Measurements from ENCODE around the gene NOP9. TPM values are rescaled to one million over a fixed set of nuclear protein-coding genes. Genes with fewer than 3 reads are reported as not detected.

NOP9 gene
- polyA plus RNA-seq, 2 donors: 9.3 to 10.8 TPM

- H3K4me3 ChIP-seq (ENCODE audit: low read depth in 1 of 2, low read length in 2 of 2): peak overlapping the region in 1 of 2 donors; percentile 16
- H3K36me3 ChIP-seq (ENCODE audit: control insufficient read depth in 2 of 2, insufficient read depth in 2 of 2, low read length in 1 of 2): no peaks in the 10 kb centered on the region
- H3K27me3 ChIP-seq (ENCODE audit: control insufficient read depth in 1 of 2, insufficient read depth in 2 of 2, low read length in 2 of 2): no peaks in the 10 kb centered on the region
- H3K9me3 ChIP-seq (ENCODE audit: control insufficient read depth in 2 of 2, insufficient read depth in 1 of 2, low read depth in 1 of 2, low read length in 1 of 2): no peaks in the 10 kb centered on the region
- H3K27ac ChIP-seq (ENCODE audit: low read depth in 2 of 2, low read length in 1 of 2): peak overlapping the region; percentile 79 to 94
- H3K4me1 ChIP-seq (ENCODE audit: control insufficient read depth in 2 of 2, insufficient read depth in 2 of 2, low read length in 1 of 2): peaks cover 13 to 57% of the 10 kb centered on the region in 2 donors
- 66 to 69% methylated on average over 9 of the region's 9 CpGs for WGBS, 2 donors
Measured at GRCh38 chr14:24312736-24313507, 13.3 kb downstream of the NOP9 start.

DNA sequence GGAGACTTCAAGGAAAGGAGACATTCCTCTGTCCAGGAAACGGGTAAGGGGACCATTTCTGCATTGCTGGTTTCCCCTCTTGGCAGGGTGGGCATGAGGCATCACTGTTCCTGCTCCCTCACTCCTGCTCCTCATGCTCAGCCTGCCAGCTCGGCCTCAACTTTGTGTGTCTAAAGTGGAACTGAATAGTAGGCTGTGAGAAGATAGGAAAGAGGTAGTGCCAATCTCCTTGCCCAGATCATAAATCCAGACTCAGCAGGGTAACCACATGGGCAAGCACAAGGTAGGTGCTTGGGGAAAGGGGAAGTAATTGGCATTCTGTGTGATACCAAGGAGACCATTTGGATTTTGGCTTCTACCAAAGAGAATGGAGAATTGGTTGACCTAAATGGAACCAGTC is 14.3 kb downstream of the NOP9 start:
- H3K9me3 ChIP-seq (ENCODE audit: control insufficient read depth in 2 of 2, insufficient read depth in 1 of 2, low read depth in 1 of 2, low read length in 1 of 2): no peaks in the 10 kb centered on the region
- peaks cover 13 to 57% of the 10 kb centered on the region in 2 donors for H3K4me1 ChIP-seq (ENCODE audit: control insufficient read depth in 2 of 2, insufficient read depth in 2 of 2, low read length in 1 of 2)
- H3K36me3 ChIP-seq (ENCODE audit: control insufficient read depth in 2 of 2, insufficient read depth in 2 of 2, low read length in 1 of 2): no peaks in the 10 kb centered on the region
- 87% methylated on average over 2 of the region's 2 CpGs for WGBS, 2 donors
- H3K27me3 ChIP-seq (ENCODE audit: control insufficient read depth in 1 of 2, insufficient read depth in 2 of 2, low read length in 2 of 2): no peaks in the 10 kb centered on the region
- H3K27ac ChIP-seq (ENCODE audit: low read depth in 2 of 2, low read length in 1 of 2): peak overlapping the region; percentile 46 to 93
- no peak overlapping the region for H3K4me3 ChIP-seq (ENCODE audit: low read depth in 1 of 2, low read length in 2 of 2)

GRCh38 chr14:24314377-24315193 is 14.9 kb downstream of the NOP9 start:
- no peaks in the 10 kb centered on the region for H3K27me3 ChIP-seq (ENCODE audit: control insufficient read depth in 1 of 2, insufficient read depth in 2 of 2, low read length in 2 of 2)
- H3K27ac ChIP-seq (ENCODE audit: low read depth in 2 of 2, low read length in 1 of 2): peak overlapping the region; percentile 46 to 93
- H3K4me3 ChIP-seq (ENCODE audit: low read depth in 1 of 2, low read length in 2 of 2): no peak overlapping the region
- WGBS, 2 donors: 50 to 58% methylated on average over 5 of the region's 5 CpGs
- H3K36me3 ChIP-seq (ENCODE audit: control insufficient read depth in 2 of 2, insufficient read depth in 2 of 2, low read length in 1 of 2): no peaks in the 10 kb centered on the region
- peaks cover 12 to 52% of the 10 kb centered on the region in 2 donors for H3K4me1 ChIP-seq (ENCODE audit: control insufficient read depth in 2 of 2, insufficient read depth in 2 of 2, low read length in 1 of 2)
- H3K9me3 ChIP-seq (ENCODE audit: control insufficient read depth in 2 of 2, insufficient read depth in 1 of 2, low read depth in 1 of 2, low read length in 1 of 2): no peaks in the 10 kb centered on the region

- WGBS, 2 donors: 74 to 79% methylated on average over 10 of the region's 10 CpGs
Measured at GRCh38 chr14:24315243-24315806, 15.7 kb downstream of the NOP9 start.

DNA sequence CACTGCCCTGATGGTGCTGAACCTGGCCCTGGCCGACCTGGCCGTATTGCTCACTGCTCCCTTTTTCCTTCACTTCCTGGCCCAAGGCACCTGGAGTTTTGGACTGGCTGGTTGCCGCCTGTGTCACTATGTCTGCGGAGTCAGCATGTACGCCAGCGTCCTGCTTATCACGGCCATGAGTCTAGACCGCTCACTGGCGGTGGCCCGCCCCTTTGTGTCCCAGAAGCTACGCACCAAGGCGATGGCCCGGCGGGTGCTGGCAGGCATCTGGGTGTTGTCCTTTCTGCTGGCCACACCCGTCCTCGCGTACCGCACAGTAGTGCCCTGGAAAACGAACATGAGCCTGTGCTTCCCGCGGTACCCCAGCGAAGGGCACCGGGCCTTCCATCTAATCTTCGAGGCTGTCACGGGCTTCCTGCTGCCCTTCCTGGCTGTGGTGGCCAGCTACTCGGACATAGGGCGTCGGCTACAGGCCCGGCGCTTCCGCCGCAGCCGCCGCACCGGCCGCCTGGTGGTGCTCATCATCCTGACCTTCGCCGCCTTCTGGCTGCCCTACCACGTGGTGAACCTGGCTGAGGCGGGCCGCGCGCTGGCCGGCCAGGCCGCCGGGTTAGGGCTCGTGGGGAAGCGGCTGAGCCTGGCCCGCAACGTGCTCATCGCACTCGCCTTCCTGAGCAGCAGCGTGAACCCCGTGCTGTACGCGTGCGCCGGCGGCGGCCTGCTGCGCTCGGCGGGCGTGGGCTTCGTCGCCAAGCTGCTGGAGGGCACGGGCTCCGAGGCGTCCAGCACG is 16.4 kb downstream of the NOP9 start:
- WGBS, 2 donors: 39 to 48% methylated on average over 69 to 70 of the region's 70 CpGs
- H3K27me3 ChIP-seq (ENCODE audit: control insufficient read depth in 1 of 2, insufficient read depth in 2 of 2, low read length in 2 of 2): no peaks in the 10 kb centered on the region
- no peaks in the 10 kb centered on the region for H3K9me3 ChIP-seq (ENCODE audit: control insufficient read depth in 2 of 2, insufficient read depth in 1 of 2, low read depth in 1 of 2, low read length in 1 of 2)
- peak overlapping the region; percentile 46 to 93 for H3K27ac ChIP-seq (ENCODE audit: low read depth in 2 of 2, low read length in 1 of 2)
- no peak overlapping the region for H3K4me3 ChIP-seq (ENCODE audit: low read depth in 1 of 2, low read length in 2 of 2)
- peaks cover 11 to 39% of the 10 kb centered on the region in 2 donors for H3K4me1 ChIP-seq (ENCODE audit: control insufficient read depth in 2 of 2, insufficient read depth in 2 of 2, low read length in 1 of 2)
- H3K36me3 ChIP-seq (ENCODE audit: control insufficient read depth in 2 of 2, insufficient read depth in 2 of 2, low read length in 1 of 2): no peaks in the 10 kb centered on the region

More at GRCh38 chr14:24315243-24315806, 15.7 kb downstream of the NOP9 start:
- Histone ChIP-seq H3K36me3 (ENCODE audit: control insufficient read depth in 2 of 2, insufficient read depth in 2 of 2, low read length in 1 of 2) (no peaks in the 10 kb centered on the region), H3K4me1 (ENCODE audit: control insufficient read depth in 2 of 2, insufficient read depth in 2 of 2, low read length in 1 of 2) (peaks cover 11 to 45% of the 10 kb centered on the region in 2 donors), H3K27ac (ENCODE audit: low read depth in 2 of 2, low read length in 1 of 2) (peak overlapping the region; percentile 46 to 93), H3K27me3 (ENCODE audit: control insufficient read depth in 1 of 2, insufficient read depth in 2 of 2, low read length in 2 of 2) (no peaks in the 10 kb centered on the region), H3K9me3 (ENCODE audit: control insufficient read depth in 2 of 2, insufficient read depth in 1 of 2, low read depth in 1 of 2, low read length in 1 of 2) (no peaks in the 10 kb centered on the region), H3K4me3 (ENCODE audit: low read depth in 1 of 2, low read length in 2 of 2) (no peak overlapping the region)

DNA sequence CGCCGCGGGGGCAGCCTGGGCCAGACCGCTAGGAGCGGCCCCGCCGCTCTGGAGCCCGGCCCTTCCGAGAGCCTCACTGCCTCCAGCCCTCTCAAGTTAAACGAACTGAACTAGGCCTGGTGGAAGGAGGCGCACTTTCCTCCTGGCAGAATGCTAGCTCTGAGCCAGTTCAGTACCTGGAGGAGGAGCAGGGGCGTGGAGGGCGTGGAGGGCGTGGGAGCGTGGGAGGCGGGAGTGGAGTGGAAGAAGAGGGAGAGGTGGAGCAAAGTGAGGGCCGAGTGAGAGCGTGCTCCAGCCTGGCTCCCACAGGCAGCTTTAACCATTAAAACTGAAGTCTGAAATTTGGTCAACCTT is 16.9 kb downstream of the NOP9 start:
- Histone ChIP-seq H3K27ac (ENCODE audit: low read depth in 2 of 2, low read length in 1 of 2) (peak overlapping the region; percentile 46 to 93), H3K9me3 (ENCODE audit: control insufficient read depth in 2 of 2, insufficient read depth in 1 of 2, low read depth in 1 of 2, low read length in 1 of 2) (no peaks in the 10 kb centered on the region), H3K4me1 (ENCODE audit: control insufficient read depth in 2 of 2, insufficient read depth in 2 of 2, low read length in 1 of 2) (peaks cover 11 to 34% of the 10 kb centered on the region in 2 donors), H3K36me3 (ENCODE audit: control insufficient read depth in 2 of 2, insufficient read depth in 2 of 2, low read length in 1 of 2) (no peaks in the 10 kb centered on the region), H3K4me3 (ENCODE audit: low read depth in 1 of 2, low read length in 2 of 2) (no peak overlapping the region), H3K27me3 (ENCODE audit: control insufficient read depth in 1 of 2, insufficient read depth in 2 of 2, low read length in 2 of 2) (no peaks in the 10 kb centered on the region)
- WGBS, 2 donors: 42 to 57% methylated on average over 18 of the region's 18 CpGs

- Histone ChIP-seq H3K4me1 (ENCODE audit: control insufficient read depth in 2 of 2, insufficient read depth in 2 of 2, low read length in 1 of 2) (peaks cover 11 to 30% of the 10 kb centered on the region in 2 donors), H3K27me3 (ENCODE audit: control insufficient read depth in 1 of 2, insufficient read depth in 2 of 2, low read length in 2 of 2) (no peaks in the 10 kb centered on the region), H3K36me3 (ENCODE audit: control insufficient read depth in 2 of 2, insufficient read depth in 2 of 2, low read length in 1 of 2) (no peaks in the 10 kb centered on the region), H3K27ac (ENCODE audit: low read depth in 2 of 2, low read length in 1 of 2) (peak overlapping the region in 1 of 2 donors; percentile 93), H3K9me3 (ENCODE audit: control insufficient read depth in 2 of 2, insufficient read depth in 1 of 2, low read depth in 1 of 2, low read length in 1 of 2) (no peaks in the 10 kb centered on the region), H3K4me3 (ENCODE audit: low read depth in 1 of 2, low read length in 2 of 2) (no peak overlapping the region)
- WGBS, 2 donors: 71 to 82% methylated on average over 3 of the region's 3 CpGs
Measured at GRCh38 chr14:24317141-24317928, 17.7 kb downstream of the NOP9 start.

- Histone ChIP-seq H3K27me3 (ENCODE audit: control insufficient read depth in 1 of 2, insufficient read depth in 2 of 2, low read length in 2 of 2) (no peaks in the 10 kb centered on the region), H3K4me1 (ENCODE audit: control insufficient read depth in 2 of 2, insufficient read depth in 2 of 2, low read length in 1 of 2) (peaks cover 4 to 9% of the 10 kb centered on the region in 2 donors), H3K36me3 (ENCODE audit: control insufficient read depth in 2 of 2, insufficient read depth in 2 of 2, low read length in 1 of 2) (no peaks in the 10 kb centered on the region), H3K27ac (ENCODE audit: low read depth in 2 of 2, low read length in 1 of 2) (no peak overlapping the region), H3K4me3 (ENCODE audit: low read depth in 1 of 2, low read length in 2 of 2) (no peak overlapping the region), H3K9me3 (ENCODE audit: control insufficient read depth in 2 of 2, insufficient read depth in 1 of 2, low read depth in 1 of 2, low read length in 1 of 2) (no peaks in the 10 kb centered on the region)
- WGBS, 2 donors: 86 to 89% methylated on average over 14 of the region's 14 CpGs
Measured at GRCh38 chr14:24321212-24321975, 21.7 kb downstream of the NOP9 start.

Data from esophagus (tissue), 2 donors.